GM23338 (cell line): Measurements from ENCODE around the gene KCNJ4. TPM values are rescaled to one million over a fixed set of nuclear protein-coding genes. Genes with fewer than 3 reads are reported as not detected.

ENCODE experiments used
- ATAC-seq: fragments of 200-7000 bp; cut with Tn5 transposase; 3 replicates; pipeline ENCODE4 v1.9.1; 2020
- DNase-seq: peaks from one replicate; pipeline ENCODE4 v3.0.0-alpha.2; 2015; ENCODE audit warnings: low spot score
- H2AFZ ChIP-seq: fragments of 200-600 bp; sonication (generic); 2 replicates; pipeline ENCODE4 v1.8.0; 2016; ENCODE audit warnings: antibody characterized with exemption, mild to moderate bottlenecking, moderate library complexity
- H3F3A ChIP-seq: fragments of 200-600 bp; sonication (generic); replicated peaks from 2 replicates; pipeline ENCODE4 v1.8.0; 2017; ENCODE audit warnings: antibody characterized with exemption, mixed run types, low read depth
- H3K27ac ChIP-seq: fragments of 200-600 bp; sonication (generic); 2 replicates; pipeline ENCODE4 v1.6.1; 2016; ENCODE audit warnings: low read depth
- H3K27me3 ChIP-seq: fragments of 200-600 bp; sonication (generic); 2 replicates; pipeline ENCODE4 v1.8.0; 2016; ENCODE audit warnings: mild to moderate bottlenecking, mixed run types, moderate library complexity; ENCODE audit not compliant: insufficient read depth
- H3K36me3 ChIP-seq: fragments of 200-600 bp; sonication (generic); 2 replicates; pipeline ENCODE4 v1.8.0; 2016; ENCODE audit warnings: mild to moderate bottlenecking; ENCODE audit not compliant: insufficient read depth
- H3K4me1 ChIP-seq: fragments of 200-600 bp; sonication (generic); 2 replicates; pipeline ENCODE4 v1.8.0; 2016; ENCODE audit warnings: mild to moderate bottlenecking, moderate library complexity; ENCODE audit not compliant: insufficient read depth
- H3K4me2 ChIP-seq: fragments of 200-600 bp; sonication (generic); 2 replicates; pipeline ENCODE4 v1.7.1; 2017; ENCODE audit warnings: mixed run types
- H3K4me3 ChIP-seq: fragments of 200-600 bp; sonication (generic); 2 replicates; pipeline ENCODE4 v1.6.1; 2016; ENCODE audit warnings: mixed run types
- H3K79me2 ChIP-seq: fragments of 200-600 bp; sonication (generic); replicated peaks from 2 replicates; pipeline ENCODE4 v1.8.0; 2017; ENCODE audit warnings: mild to moderate bottlenecking; ENCODE audit not compliant: insufficient read depth
- H3K9me2 ChIP-seq: fragments of 200-600 bp; sonication (generic); 2 replicates; pipeline ENCODE4 v1.8.0; 2017; ENCODE audit not compliant: insufficient read depth
- H4K20me1 ChIP-seq: fragments of 200-600 bp; sonication (generic); replicated peaks from 2 replicates; pipeline ENCODE4 v1.8.0; 2017; ENCODE audit warnings: mild to moderate bottlenecking; ENCODE audit not compliant: insufficient read depth
- H3K27ac Mint-ChIP-seq: 2 replicates; pipeline ENCODE4 v1.8.0; 2020; ENCODE audit warnings: inconsistent platforms, mild to moderate bottlenecking, moderate library complexity, mixed read lengths
- H3K27me3 Mint-ChIP-seq: 3 replicates; pipeline ENCODE4 v1.8.0; 2022; ENCODE audit warnings: low read depth, mild to moderate bottlenecking, moderate library complexity, mixed read lengths, inconsistent platforms; ENCODE audit not compliant: insufficient read depth, poor library complexity
- H3K36me3 Mint-ChIP-seq: 3 replicates; pipeline ENCODE4 v1.8.0; 2021; ENCODE audit warnings: low read depth, mild to moderate bottlenecking, inconsistent platforms, moderate library complexity, mixed read lengths
- H3K4me1 Mint-ChIP-seq: 3 replicates; pipeline ENCODE4 v1.8.0; 2020; ENCODE audit warnings: mild to moderate bottlenecking, inconsistent platforms, mixed read lengths
- H3K4me3 Mint-ChIP-seq: 3 replicates; pipeline ENCODE4 v1.8.0; 2021; ENCODE audit warnings: moderate library complexity, mild to moderate bottlenecking, inconsistent platforms, mixed read lengths
- H3K9me3 Mint-ChIP-seq: 3 replicates; pipeline ENCODE4 v1.8.0; 2020; ENCODE audit warnings: moderate library complexity, mild to moderate bottlenecking, inconsistent platforms, mixed read lengths
- EZH2phosphoT487 ChIP-seq: fragments of 200-600 bp; sonication (generic); IDR thresholded peaks from one replicate; pipeline ENCODE4 v1.8.1; 2018; ENCODE audit warnings: antibody characterized with exemption; ENCODE audit not compliant: unreplicated experiment
- POLR2AphosphoS5 ChIP-seq: IDR thresholded peaks from 2 replicates; pipeline ENCODE4 v1.6.1; 2016; ENCODE audit warnings: antibody characterized with exemption, low read depth
- ZNF114 ChIP-seq: fragments of 250-450 bp; sonication (Bioruptor Pico); IDR thresholded peaks from 2 replicates; pipeline ENCODE4 v1.5.0; 2020; ENCODE audit warnings: mild to moderate bottlenecking, moderate library complexity
- polyA plus RNA-seq: library from polyadenylated mRNA; unstranded; fragments of >200 nt; fragmentation: Nextera tagmentation; extraction: Ambion mirVana; gene quantifications from 2 replicates; pipeline ENCODE4 v1.2.1, GENCODE V29; 2016
- total RNA-seq: library from RNA; depleted of rRNA; stranded (reverse); fragments of >200 nt; shearing (Covaris generic); gene quantifications from 2 replicates; pipeline ENCODE4 v1.2.3, GENCODE V29; 2014
- TF ChIP-seq, protein P1 (sequence below): fragments of 250-450 bp; sonication (Bioruptor Pico); IDR thresholded peaks from 2 replicates; pipeline ENCODE4 v1.5.0; 2020; ENCODE audit warnings: mild to moderate bottlenecking, moderate library complexity
- TF ChIP-seq, protein P2 (sequence below): IDR thresholded peaks from 2 replicates; pipeline ENCODE4 v1.6.1; 2016; ENCODE audit warnings: antibody characterized with exemption
- TF ChIP-seq, protein P3 (sequence below): IDR thresholded peaks from one replicate; pipeline ENCODE4 v1.6.1; 2018; ENCODE audit warnings: antibody characterized with exemption; ENCODE audit not compliant: unreplicated experiment

KCNJ4 gene
- total and polyA plus RNA-seq, 2 experiments from 2014 or later, result 0.23 to 1.3 TPM

DNA sequence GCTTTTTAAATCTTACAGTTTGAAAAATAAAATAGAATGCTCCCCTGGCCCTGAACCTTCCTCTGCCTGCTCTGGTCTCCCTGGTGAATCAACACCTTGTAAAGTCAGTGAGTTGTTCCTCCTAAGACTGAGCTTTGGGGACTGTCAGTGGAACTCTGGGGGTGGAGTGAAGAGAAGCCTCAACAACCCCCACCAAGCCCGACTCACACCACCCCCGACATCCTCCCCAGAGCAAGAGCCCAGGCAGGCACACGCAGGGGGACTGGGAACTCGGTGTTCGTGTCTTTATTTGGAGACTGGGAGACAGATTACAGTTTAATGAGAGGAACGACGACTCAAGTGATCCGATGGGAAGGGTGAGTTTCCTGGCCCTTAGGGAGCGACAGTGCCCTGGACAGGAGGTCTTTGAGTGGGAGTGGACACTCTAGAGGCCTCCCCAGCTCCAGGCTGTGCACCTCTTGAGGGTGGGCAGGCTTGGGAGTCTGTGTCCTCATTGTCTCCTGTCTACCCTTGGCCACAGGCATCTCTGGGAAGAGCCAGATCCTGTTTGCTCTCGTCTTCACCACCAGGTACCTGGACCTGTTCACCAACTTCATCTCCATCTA is 19.1 kb upstream of the KCNJ4 start:
- no peaks in the 10 kb centered on the region for H3K9me3 Mint-ChIP-seq
- Histone ChIP-seq H3K4me3 (no peak overlapping the region), H3K36me3 (no peaks in the 10 kb centered on the region), H3K9me2 (no peaks in the 10 kb centered on the region), H3K79me2 (no peaks in the 10 kb centered on the region), H3K27me3 (peaks cover 5% of the 10 kb centered on the region; the same call in 1 of the 2 replicates), H3F3A (no peaks in the 10 kb centered on the region; the same call in 1 of the 2 replicates), H3K27ac (no peak overlapping the region), H3K4me1 (no peaks in the 10 kb centered on the region), H3K4me2 (no peak overlapping the region), H2AFZ (no peak overlapping the region), H4K20me1 (no peaks in the 10 kb centered on the region; the same call in 1 of the 2 replicates)
- DNase-seq (no peak), ATAC-seq (no peak; the same call in 2 of the 3 replicates)
- no peak overlapping the region for H3K4me3 Mint-ChIP-seq
- no peak overlapping the region for H3K27ac Mint-ChIP-seq
- H3K27me3 Mint-ChIP-seq, result peaks cover 13% of the 10 kb centered on the region
- H3K4me1 Mint-ChIP-seq, result peaks cover 4% of the 10 kb centered on the region; the same call in 2 of the 3 replicates
- TF ChIP-seq POLR2AphosphoS5 (no peak), ZNF114 (CRISPR knock-in tag) (no peak), EZH2phosphoT487 (no peak)
- TF ChIP-seq, protein P1, sequence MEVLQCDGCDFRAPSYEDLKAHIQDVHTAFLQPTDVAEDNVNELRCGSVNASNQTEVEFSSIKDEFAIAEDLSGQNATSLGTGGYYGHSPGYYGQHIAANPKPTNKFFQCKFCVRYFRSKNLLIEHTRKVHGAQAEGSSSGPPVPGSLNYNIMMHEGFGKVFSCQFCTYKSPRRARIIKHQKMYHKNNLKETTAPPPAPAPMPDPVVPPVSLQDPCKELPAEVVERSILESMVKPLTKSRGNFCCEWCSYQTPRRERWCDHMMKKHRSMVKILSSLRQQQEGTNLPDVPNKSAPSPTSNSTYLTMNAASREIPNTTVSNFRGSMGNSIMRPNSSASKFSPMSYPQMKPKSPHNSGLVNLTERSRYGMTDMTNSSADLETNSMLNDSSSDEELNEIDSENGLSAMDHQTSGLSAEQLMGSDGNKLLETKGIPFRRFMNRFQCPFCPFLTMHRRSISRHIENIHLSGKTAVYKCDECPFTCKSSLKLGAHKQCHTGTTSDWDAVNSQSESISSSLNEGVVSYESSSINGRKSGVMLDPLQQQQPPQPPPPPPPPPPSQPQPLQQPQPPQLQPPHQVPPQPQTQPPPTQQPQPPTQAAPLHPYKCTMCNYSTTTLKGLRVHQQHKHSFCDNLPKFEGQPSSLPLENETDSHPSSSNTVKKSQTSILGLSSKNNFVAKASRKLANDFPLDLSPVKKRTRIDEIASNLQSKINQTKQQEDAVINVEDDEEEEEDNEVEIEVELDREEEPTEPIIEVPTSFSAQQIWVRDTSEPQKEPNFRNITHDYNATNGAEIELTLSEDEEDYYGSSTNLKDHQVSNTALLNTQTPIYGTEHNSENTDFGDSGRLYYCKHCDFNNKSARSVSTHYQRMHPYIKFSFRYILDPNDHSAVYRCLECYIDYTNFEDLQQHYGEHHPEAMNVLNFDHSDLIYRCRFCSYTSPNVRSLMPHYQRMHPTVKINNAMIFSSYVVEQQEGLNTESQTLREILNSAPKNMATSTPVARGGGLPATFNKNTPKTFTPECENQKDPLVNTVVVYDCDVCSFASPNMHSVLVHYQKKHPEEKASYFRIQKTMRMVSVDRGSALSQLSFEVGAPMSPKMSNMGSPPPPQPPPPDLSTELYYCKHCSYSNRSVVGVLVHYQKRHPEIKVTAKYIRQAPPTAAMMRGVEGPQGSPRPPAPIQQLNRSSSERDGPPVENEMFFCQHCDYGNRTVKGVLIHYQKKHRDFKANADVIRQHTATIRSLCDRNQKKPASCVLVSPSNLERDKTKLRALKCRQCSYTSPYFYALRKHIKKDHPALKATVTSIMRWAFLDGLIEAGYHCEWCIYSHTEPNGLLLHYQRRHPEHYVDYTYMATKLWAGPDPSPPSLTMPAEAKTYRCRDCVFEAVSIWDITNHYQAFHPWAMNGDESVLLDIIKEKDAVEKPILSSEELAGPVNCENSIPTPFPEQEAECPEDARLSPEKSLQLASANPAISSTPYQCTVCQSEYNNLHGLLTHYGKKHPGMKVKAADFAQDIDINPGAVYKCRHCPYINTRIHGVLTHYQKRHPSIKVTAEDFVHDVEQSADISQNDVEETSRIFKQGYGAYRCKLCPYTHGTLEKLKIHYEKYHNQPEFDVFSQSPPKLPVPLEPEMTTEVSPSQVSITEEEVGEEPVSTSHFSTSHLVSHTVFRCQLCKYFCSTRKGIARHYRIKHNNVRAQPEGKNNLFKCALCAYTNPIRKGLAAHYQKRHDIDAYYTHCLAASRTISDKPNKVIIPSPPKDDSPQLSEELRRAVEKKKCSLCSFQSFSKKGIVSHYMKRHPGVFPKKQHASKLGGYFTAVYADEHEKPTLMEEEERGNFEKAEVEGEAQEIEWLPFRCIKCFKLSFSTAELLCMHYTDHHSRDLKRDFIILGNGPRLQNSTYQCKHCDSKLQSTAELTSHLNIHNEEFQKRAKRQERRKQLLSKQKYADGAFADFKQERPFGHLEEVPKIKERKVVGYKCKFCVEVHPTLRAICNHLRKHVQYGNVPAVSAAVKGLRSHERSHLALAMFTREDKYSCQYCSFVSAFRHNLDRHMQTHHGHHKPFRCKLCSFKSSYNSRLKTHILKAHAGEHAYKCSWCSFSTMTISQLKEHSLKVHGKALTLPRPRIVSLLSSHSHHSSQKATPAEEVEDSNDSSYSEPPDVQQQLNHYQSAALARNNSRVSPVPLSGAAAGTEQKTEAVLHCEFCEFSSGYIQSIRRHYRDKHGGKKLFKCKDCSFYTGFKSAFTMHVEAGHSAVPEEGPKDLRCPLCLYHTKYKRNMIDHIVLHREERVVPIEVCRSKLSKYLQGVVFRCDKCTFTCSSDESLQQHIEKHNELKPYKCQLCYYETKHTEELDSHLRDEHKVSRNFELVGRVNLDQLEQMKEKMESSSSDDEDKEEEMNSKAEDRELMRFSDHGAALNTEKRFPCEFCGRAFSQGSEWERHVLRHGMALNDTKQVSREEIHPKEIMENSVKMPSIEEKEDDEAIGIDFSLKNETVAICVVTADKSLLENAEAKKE (CRISPR knock-in tag), result no peak
- TF ChIP-seq, protein P2, sequence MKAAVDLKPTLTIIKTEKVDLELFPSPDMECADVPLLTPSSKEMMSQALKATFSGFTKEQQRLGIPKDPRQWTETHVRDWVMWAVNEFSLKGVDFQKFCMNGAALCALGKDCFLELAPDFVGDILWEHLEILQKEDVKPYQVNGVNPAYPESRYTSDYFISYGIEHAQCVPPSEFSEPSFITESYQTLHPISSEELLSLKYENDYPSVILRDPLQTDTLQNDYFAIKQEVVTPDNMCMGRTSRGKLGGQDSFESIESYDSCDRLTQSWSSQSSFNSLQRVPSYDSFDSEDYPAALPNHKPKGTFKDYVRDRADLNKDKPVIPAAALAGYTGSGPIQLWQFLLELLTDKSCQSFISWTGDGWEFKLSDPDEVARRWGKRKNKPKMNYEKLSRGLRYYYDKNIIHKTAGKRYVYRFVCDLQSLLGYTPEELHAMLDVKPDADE, result no peak
- TF ChIP-seq, protein P3, sequence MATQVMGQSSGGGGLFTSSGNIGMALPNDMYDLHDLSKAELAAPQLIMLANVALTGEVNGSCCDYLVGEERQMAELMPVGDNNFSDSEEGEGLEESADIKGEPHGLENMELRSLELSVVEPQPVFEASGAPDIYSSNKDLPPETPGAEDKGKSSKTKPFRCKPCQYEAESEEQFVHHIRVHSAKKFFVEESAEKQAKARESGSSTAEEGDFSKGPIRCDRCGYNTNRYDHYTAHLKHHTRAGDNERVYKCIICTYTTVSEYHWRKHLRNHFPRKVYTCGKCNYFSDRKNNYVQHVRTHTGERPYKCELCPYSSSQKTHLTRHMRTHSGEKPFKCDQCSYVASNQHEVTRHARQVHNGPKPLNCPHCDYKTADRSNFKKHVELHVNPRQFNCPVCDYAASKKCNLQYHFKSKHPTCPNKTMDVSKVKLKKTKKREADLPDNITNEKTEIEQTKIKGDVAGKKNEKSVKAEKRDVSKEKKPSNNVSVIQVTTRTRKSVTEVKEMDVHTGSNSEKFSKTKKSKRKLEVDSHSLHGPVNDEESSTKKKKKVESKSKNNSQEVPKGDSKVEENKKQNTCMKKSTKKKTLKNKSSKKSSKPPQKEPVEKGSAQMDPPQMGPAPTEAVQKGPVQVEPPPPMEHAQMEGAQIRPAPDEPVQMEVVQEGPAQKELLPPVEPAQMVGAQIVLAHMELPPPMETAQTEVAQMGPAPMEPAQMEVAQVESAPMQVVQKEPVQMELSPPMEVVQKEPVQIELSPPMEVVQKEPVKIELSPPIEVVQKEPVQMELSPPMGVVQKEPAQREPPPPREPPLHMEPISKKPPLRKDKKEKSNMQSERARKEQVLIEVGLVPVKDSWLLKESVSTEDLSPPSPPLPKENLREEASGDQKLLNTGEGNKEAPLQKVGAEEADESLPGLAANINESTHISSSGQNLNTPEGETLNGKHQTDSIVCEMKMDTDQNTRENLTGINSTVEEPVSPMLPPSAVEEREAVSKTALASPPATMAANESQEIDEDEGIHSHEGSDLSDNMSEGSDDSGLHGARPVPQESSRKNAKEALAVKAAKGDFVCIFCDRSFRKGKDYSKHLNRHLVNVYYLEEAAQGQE, result no peak
- H3K36me3 Mint-ChIP-seq, result no peaks in the 10 kb centered on the region; the same call in 2 of the 3 replicates
